Activated T-cell treated with anti-CD3 and anti-CD28 coated beads for 24 hours (primary cell): ENCODE data around the gene BMF.
"Not testable (repeated sequence)": the region's sequence is repeated elsewhere in the genome, so short reads cannot be mapped to it uniquely, and the experiment has no call there.

Source experiments
- DNase-seq: peaks from one replicate; pipeline ENCODE4 v3.0.0-alpha.2; 2020; ENCODE audit warnings: low read depth

Gene BMF

GRCh38 chr15:40128766-40129660 lies 20.3 kb upstream of the BMF start:
- DNase-seq, result no peak

- DNase-seq, result no peak
These were observed 17.3 kb upstream of the BMF start for GRCh38 chr15:40125950-40126349.

- not testable (repeated sequence) for DNase-seq
These were observed 16.2 kb upstream of the BMF start for GRCh38 chr15:40124807-40125285.

GRCh38 chr15:40124333-40124732 lies 15.7 kb upstream of the BMF start:
- not testable (repeated sequence) for DNase-seq

- not testable (repeated sequence) for DNase-seq
These were observed 15.2 kb upstream of the BMF start for GRCh38 chr15:40123863-40124262.

- not testable (repeated sequence) for DNase-seq
These were observed 14.3 kb upstream of the BMF start for GRCh38 chr15:40122989-40123388.

- no peak for DNase-seq
These were observed 13.4 kb upstream of the BMF start for GRCh38 chr15:40121911-40122638.

GRCh38 chr15:40118473-40118872 lies 9.8 kb upstream of the BMF start:
- no peak for DNase-seq

- no peak for DNase-seq
These were observed 7.0 kb upstream of the BMF start for GRCh38 chr15:40115670-40116093.

GRCh38 chr15:40115106-40115505 lies 6.4 kb upstream of the BMF start:
- DNase-seq, result not testable (repeated sequence)

- DNase-seq, result no peak
These were observed 5.5 kb upstream of the BMF start for GRCh38 chr15:40114218-40114617.

- DNase-seq, result no peak
These were observed 4.1 kb upstream of the BMF start for GRCh38 chr15:40112789-40113188.

- DNase-seq, result no peak
These were observed 3.2 kb upstream of the BMF start for GRCh38 chr15:40111888-40112287.

GRCh38 chr15:40110866-40111550 lies 2.3 kb upstream of the BMF start:
- no peak for DNase-seq

GRCh38 chr15:40108061-40108854 lies 421 bp downstream of the BMF start:
- no peak for DNase-seq

GRCh38 chr15:40106203-40107161 lies 2.2 kb downstream of the BMF start:
- no peak for DNase-seq

GRCh38 chr15:40105517-40106202 lies 3.0 kb downstream of the BMF start:
- no peak for DNase-seq

GRCh38 chr15:40104865-40105516 lies 3.7 kb downstream of the BMF start:
- peak; percentile 76 for DNase-seq

GRCh38 chr15:40104296-40104864 lies 4.3 kb downstream of the BMF start:
- DNase-seq, result no peak
